Activated T-helper 17 cell treated with anti-CD3 and anti-CD28 coated beads, Interleukin-2, amount 50 U/mL, for 72 hours (primary cell): ENCODE data around the gene MRPS18A. TPM values are rescaled to one million over a fixed set of nuclear protein-coding genes. Genes with fewer than 3 reads are reported as not detected.

ENCODE experiments used
- ATAC-seq: fragments of 150-1000 bp; cut with Tn5 transposase; replicated peaks from 2 replicates; pipeline ENCODE4 v1.10.0; 2021; ENCODE audit warnings: mild to moderate bottlenecking, moderate library complexity
- H3K27ac Mint-ChIP-seq: one replicate; pipeline ENCODE4 v1.8.0; 2022; ENCODE audit warnings: mixed read lengths
- H3K27me3 Mint-ChIP-seq: one replicate; pipeline ENCODE4 v1.8.0; 2022; ENCODE audit warnings: mixed read lengths
- H3K36me3 Mint-ChIP-seq: one replicate; pipeline ENCODE4 v1.8.0; 2022; ENCODE audit warnings: low read depth, mild to moderate bottlenecking, mixed read lengths
- H3K4me1 Mint-ChIP-seq: one replicate; pipeline ENCODE4 v1.8.0; 2022; ENCODE audit warnings: mixed read lengths
- H3K4me3 Mint-ChIP-seq: one replicate; pipeline ENCODE4 v1.8.0; 2022; ENCODE audit warnings: mild to moderate bottlenecking, mixed read lengths
- H3K9me3 Mint-ChIP-seq: one replicate; pipeline ENCODE4 v1.8.0; 2022; ENCODE audit warnings: mixed read lengths
- total RNA-seq, 2 donors: library from RNA; stranded (reverse); gene quantifications; one replicate each; pipeline ENCODE4 v1.2.3, GENCODE V29; 2022

Gene MRPS18A
- total RNA-seq, 2 donors from 2014 or later = 31.2 to 46.7 TPM

DNA sequence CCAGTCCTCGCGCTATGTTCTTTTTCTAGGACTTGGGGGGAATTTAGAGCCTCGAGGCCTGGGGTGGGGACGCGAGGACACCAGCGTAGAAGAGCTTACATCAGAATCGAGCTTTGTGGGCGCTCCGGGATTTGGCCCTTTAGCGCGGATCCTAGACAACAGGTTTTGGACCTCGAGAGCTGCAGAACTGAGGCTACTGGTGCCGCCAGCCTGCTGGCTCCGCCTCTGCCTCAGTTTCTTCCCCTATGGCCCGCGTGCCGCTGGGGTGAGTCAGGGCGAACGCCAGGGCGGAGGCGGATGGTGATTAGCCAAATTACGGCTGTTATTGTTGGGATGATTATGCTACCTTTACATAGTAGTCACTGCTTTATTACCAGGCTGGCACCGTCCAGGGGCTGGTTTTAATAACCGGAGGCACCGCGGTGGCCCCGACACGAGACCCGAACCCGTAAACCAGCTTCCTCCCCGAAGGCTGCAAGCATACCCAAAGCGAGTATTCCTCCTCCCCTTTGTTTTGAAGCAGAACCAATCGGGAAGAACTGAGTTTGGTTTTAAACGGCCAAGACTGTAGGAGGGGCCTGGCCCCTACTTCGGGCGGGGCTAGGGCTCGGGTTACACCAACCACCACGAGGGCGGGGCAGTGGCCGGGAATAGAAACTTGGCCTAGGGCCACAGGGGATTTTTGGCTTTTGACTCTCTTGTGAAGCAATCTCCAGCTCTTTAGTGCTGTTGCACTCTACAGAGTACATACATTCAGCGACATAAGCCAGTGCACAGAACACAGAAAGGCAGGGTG, 57.9 kb downstream of the MRPS18A start:
- ATAC-seq = peak; percentile 76
- Mint-ChIP-seq H3K9me3 (no peaks in the 10 kb centered on the region), H3K27ac (peak overlapping the region; percentile 97), H3K4me3 (peak overlapping the region; percentile 97), H3K36me3 (peaks cover 39% of the 10 kb centered on the region), H3K4me1 (peaks cover 34% of the 10 kb centered on the region), H3K27me3 (no peaks in the 10 kb centered on the region)

DNA sequence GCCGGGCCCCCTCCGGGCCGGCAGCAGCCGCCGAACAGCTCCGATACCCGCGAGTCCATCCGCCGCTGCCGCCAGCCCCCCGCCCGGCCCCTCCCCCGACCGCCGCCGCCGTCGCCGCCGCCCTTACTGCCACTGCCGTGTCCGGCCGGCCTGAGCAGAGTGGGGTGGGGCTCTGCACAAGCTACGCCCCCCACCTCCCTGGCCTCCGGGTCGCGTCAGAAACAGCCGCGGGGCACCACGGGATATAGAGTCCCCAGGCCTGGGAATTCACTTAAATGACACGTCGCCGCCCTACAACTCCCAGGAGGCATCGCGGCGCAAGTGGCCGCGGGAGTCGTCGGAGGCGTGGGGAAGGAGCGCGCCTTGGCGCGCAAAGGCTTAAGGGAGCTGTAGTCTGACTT, 58.5 kb downstream of the MRPS18A start, which contains the start of gene GTPBP2:
Gene GTPBP2, minus strand, starts transcription at position 161 of the 401 bp plus-strand sequence. Its CDS starts 102 bp downstream, at position 59.
- Mint-ChIP-seq H3K36me3 (peaks cover 45% of the 10 kb centered on the region), H3K4me3 (peak within 1 kb of the TSS; percentile 97), H3K9me3 (no peaks in the 10 kb centered on the region), H3K27me3 (no peaks in the 10 kb centered on the region), H3K27ac (peak within 1 kb of the TSS; percentile 97), H3K4me1 (peaks cover 32% of the 10 kb centered on the region)
- peak; percentile 84 for ATAC-seq

DNA sequence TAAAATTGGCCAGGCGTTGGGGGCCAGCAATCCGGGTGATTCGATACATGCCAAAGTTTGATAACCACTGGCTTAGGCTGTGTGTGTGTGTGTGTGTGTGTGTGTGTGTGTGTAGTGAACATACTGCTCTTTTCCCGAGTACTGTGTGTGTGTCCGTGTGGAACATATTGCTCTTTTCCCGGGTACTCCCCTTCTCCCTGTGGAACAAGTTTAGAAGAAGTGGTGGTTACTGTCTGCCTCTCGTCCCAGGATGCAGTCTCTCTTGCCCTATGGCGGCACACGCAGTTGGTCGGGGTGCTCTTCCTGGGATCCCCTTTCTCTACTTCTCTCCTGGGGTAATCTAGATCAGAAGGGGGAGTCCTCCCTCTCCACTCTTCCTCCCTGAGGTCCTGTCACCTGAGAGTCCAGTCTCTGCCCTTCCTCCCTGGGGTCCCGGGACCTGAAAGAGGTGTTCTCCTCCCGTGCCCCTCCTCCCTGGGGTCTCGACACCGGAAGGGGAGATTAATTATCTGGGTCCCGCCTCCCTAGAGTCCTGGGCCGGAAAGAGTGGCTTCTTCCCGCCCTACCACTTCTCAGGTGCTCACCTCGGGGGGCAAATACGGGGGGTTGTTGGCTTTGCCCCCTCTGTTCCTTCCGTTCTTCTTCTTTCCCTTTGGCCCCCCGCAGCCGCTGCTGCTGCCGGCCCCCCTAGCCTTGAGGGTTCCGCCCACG, 59.0 kb downstream of the MRPS18A start:
- peak overlapping the region; percentile 97 for H3K4me3 Mint-ChIP-seq
- H3K4me1 Mint-ChIP-seq = peaks cover 27% of the 10 kb centered on the region
- H3K27me3 Mint-ChIP-seq = no peaks in the 10 kb centered on the region
- peaks cover 51% of the 10 kb centered on the region for H3K36me3 Mint-ChIP-seq
- ATAC-seq = peak; percentile 13
- H3K9me3 Mint-ChIP-seq = no peaks in the 10 kb centered on the region
- H3K27ac Mint-ChIP-seq = peak overlapping the region; percentile 97

DNA sequence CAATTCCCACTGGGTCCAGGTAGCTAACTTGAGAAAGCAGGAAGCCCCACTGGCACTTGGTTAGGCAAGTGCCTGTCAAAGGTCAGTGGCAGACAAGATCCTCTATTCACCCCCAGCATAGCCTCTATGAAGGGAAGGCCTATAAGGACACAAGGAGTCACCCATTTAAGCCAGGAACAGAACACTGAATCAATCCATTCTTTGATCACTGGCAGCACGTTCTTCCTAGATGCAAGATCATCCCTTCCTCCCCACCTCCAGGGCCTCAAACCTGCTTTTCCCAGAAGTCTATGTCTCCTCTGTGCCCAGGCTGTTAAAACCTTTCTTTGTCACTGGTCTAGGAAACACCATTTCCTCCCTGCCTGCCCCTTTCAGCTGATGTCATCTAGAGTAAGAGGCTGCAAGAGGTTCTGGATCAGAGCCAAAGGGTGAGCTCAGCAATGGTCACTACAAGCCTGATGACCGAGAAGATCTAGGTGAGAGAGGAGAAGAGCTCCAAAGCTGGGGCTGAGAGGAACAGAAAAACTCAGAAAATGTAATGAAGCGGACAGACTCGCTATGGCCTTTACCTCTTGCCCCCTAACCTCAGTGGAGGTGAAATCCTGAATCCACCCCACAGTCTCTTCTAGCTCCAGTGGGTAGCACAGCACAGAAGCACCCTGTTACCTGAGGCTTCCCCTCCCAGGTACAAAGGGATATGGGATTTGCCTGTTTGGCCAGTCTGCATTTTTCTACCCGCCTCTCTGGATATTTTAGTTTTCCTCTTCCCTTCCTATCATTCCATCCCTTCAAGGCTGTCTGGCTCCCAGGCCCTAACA, 60.4 kb downstream of the MRPS18A start:
- H3K4me1 Mint-ChIP-seq = peaks cover 29% of the 10 kb centered on the region
- H3K36me3 Mint-ChIP-seq = peaks cover 64% of the 10 kb centered on the region
- H3K4me3 Mint-ChIP-seq = peak overlapping the region; percentile 97
- peak overlapping the region; percentile 83 for H3K27ac Mint-ChIP-seq
- no peaks in the 10 kb centered on the region for H3K9me3 Mint-ChIP-seq
- no peaks in the 10 kb centered on the region for H3K27me3 Mint-ChIP-seq
- ATAC-seq = no peak

DNA sequence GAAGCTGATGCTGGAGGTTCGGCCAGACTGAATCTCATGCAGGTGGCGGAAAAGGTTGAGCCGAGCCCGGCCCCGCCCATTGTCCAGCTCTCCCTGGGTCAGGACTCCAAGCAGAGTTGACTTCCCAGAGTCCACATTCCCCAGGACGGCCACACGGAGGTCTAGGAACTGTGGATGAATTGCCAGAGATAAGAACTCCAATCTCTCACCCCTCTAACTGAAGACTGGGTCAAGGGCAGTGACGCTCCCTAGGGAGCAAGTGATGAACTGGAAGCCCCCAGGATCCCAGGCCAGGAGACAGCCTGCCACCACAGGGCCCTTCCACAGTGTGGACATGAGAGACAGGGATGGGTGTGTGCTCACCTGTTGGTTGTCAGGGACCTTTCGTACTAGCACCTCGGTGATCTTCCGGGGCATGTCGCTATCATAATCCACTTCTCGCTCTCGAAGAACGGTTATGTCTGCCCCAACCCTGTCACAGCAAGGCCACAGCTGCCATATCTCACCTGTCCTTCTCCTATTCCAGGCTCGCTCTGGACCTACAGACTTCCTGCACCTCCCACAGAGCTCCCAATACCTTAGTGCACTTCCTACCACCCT, 62.1 kb downstream of the MRPS18A start:
- Mint-ChIP-seq H3K36me3 (peaks cover 81% of the 10 kb centered on the region), H3K27ac (no peak overlapping the region), H3K4me1 (peaks cover 30% of the 10 kb centered on the region), H3K4me3 (no peak overlapping the region), H3K9me3 (no peaks in the 10 kb centered on the region), H3K27me3 (no peaks in the 10 kb centered on the region)
- no peak for ATAC-seq

DNA sequence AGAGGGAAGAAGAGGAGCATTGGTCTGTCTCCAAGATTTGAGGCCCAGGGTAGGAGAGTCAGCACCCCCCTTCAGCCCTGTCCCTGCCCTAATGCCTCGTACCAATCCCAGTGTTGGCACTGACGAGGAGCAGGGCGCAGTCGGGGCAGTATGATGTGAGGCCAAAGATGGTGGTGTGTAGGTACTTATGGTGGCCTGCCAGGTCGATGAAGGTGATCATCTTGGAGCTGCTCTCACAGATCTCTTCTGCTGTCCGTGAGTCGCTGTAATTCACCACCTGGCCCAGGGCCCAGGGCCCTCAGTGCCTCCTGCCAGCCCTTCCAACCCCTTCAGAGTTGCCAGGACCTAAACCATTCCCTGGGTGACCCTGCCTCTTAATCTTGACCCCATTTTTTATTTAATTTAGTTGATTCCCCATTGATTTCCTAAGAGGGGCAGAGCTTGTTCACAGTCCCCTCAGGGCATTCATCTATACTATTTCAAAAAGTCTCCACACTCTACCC, 62.8 kb downstream of the MRPS18A start:
- no peak overlapping the region for H3K4me3 Mint-ChIP-seq
- H3K36me3 Mint-ChIP-seq = peaks cover 88% of the 10 kb centered on the region
- no peaks in the 10 kb centered on the region for H3K27me3 Mint-ChIP-seq
- no peak overlapping the region for H3K27ac Mint-ChIP-seq
- ATAC-seq = no peak
- H3K4me1 Mint-ChIP-seq = peaks cover 26% of the 10 kb centered on the region
- H3K9me3 Mint-ChIP-seq = no peaks in the 10 kb centered on the region

DNA sequence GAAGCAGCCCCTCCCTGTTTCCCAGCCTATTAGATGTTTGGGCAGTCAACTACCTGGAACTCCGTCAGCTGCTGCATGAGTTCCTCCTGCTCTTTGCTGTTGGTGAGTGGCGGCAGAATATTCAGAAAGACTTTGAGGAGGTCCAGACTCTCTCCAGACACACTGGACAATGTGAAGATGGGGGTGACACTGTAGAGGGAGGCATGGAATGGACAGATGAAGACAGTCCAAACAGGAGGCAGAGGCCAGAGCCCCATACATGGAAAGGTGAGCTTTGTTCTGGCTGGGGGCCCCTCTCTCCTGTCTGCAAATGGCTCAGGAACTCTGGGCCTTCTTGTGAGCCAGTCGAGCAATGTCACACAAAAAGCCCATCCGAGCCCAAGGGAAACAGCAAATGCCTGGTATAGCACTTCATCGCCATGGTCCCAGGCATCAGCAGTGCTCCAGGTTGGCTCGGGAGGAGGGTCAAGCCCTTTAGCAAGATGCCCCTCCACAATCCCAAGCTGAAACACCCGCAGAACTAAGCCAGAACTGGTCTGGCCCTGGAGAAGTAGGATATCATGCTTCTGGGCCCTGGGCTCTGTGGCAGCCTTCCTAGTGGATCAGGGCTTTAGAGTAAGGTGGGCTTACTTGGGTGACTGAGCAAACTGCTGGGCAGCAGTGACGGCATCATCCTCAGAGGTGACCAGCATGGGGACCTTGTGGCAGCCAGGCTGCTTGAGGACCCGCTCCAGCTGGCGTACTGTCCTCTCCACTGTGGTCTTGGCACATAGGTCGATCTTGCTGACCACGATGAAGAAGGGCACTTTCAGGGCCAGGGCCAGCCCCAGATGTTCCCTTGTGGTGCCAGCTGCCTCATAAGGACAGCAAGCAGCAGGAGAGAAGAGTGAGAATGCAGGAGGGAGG, 63.5 kb downstream of the MRPS18A start:
- Mint-ChIP-seq H3K4me1 (peaks cover 25% of the 10 kb centered on the region), H3K4me3 (no peak overlapping the region), H3K27me3 (no peaks in the 10 kb centered on the region), H3K27ac (peak overlapping the region; percentile 43), H3K36me3 (peaks cover 95% of the 10 kb centered on the region), H3K9me3 (no peaks in the 10 kb centered on the region)
- no peak for ATAC-seq

DNA sequence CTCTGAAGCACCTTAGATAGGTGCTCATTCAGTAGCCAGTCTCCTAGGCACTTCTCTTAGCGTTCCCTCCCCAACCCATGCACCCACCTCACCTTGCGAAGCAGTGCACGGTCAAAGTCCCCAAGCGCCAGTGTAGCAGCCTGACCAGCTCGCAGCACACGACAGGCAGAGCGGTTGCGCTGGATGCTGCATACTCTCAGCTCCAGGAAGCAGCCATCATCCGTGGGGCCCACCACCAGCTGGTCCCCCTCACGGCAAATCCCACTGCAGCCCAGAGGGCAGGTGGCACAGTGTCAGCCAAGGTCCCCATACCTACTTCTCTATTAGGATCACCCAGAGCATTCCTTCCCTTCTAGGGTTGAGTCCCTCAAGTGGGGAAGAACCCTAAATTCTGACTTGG, 65.0 kb downstream of the MRPS18A start:
- Mint-ChIP-seq H3K27ac (peak overlapping the region; percentile 18), H3K9me3 (no peaks in the 10 kb centered on the region), H3K4me1 (peaks cover 18% of the 10 kb centered on the region), H3K27me3 (no peaks in the 10 kb centered on the region), H3K36me3 (peaks cover 89% of the 10 kb centered on the region), H3K4me3 (no peak overlapping the region)
- no peak for ATAC-seq

DNA sequence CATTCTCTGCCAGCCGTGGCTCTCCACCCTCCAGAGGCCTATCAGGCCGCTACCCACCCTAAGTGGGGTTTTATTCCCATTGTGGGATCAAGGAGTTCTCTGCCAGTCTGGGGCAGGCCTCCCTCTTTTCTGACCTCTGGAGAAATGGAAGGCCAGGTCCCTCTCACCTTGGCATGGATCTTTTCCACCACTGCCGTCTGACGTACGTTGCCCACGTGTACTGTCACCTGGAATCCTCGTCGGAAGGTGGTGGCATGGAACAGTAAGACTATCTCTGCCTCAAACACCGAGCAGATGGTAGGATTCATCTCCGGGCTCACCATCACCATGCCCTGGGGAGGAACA, 65.8 kb downstream of the MRPS18A start:
- no peak for ATAC-seq
- Mint-ChIP-seq H3K4me3 (no peak overlapping the region), H3K27me3 (no peaks in the 10 kb centered on the region), H3K27ac (peak overlapping the region; percentile 18), H3K9me3 (no peaks in the 10 kb centered on the region), H3K4me1 (peaks cover 10% of the 10 kb centered on the region), H3K36me3 (peaks cover 88% of the 10 kb centered on the region)

Other genes with a start within 250 kb of the MRPS18A start
- gene DLK2, start 232.2 kb downstream of the MRPS18A start, total RNA-seq = 1 to 10 TPM; 1.3 to 2.8 TPM
- gene TJAP1, start 210.2 kb downstream of the MRPS18A start, total RNA-seq = 10 to 100 TPM; 37.8 to 38.4 TPM
- under 1 TPM; 0.26 to 0.35 TPM for gene LRRC73, start 177.4 kb downstream of the MRPS18A start, total RNA-seq
- gene YIPF3, start 170.9 kb downstream of the MRPS18A start, total RNA-seq = 10 to 100 TPM; 51.5 to 66.7 TPM
- gene POLR1C, start 170.7 kb downstream of the MRPS18A start, total RNA-seq = 10 to 100 TPM; 30.1 to 67.8 TPM
- gene XPO5, start 111.8 kb downstream of the MRPS18A start, total RNA-seq = 100 to 1,000 TPM in 1 of 2 donors, 10 to 100 TPM in 1; 67.3 to 109 TPM
- 10 to 100 TPM; 55.5 to 67.8 TPM for gene POLH, start 111.6 kb downstream of the MRPS18A start, total RNA-seq
- 10 to 100 TPM; 64.2 to 67.3 TPM for gene GTPBP2, start 58.5 kb downstream of the MRPS18A start, total RNA-seq
- gene MAD2L1BP, start 52.0 kb downstream of the MRPS18A start, total RNA-seq = 10 to 100 TPM; 44.4 to 44.7 TPM
- under 1 TPM; 0.09 to 0.66 TPM for gene RSPH9, start 42.8 kb downstream of the MRPS18A start, total RNA-seq
- 100 to 1,000 TPM in 1 of 2 donors, 10 to 100 TPM in 1; 48.7 to 142 TPM for gene VEGFA, start 82.4 kb upstream of the MRPS18A start, total RNA-seq